Thyroid gland (tissue), 4 donors: ENCODE data around the gene GDNF. TPM values are rescaled to one million over a fixed set of nuclear protein-coding genes. Genes with fewer than 3 reads are reported as not detected.

Experiments
- DNase-seq, 2 donors: peaks; one replicate each; pipeline ENCODE4 v3.0.0-alpha.2; 2019
- H3K27ac ChIP-seq, 3 donors: fragments of 200-600 bp; sonication (generic); 1 replicate in 2 of 3; 2 replicates in 1 of 3; pipeline ENCODE4 v1.5.1; 2016 to 2019; ENCODE audit warnings: mild to moderate bottlenecking in 1 of 3, moderate library complexity in 1 of 3
- H3K27me3 ChIP-seq: fragments of 200-600 bp; sonication (generic); one replicate; pipeline ENCODE4 v1.5.1; 2019
- H3K36me3 ChIP-seq, 2 donors: fragments of 200-600 bp; sonication (generic); one replicate each; pipeline ENCODE4 v1.5.1; 2016 to 2019
- H3K4me1 ChIP-seq, 2 donors: fragments of 200-600 bp; sonication (generic); one replicate each; pipeline ENCODE4 v1.5.1; 2017 to 2019
- H3K4me3 ChIP-seq, 3 donors: fragments of 200-600 bp; sonication (generic); replicated peaks in 1 of 3; 1 replicate in 2 of 3; 2 replicates in 1 of 3; pipeline ENCODE4 v1.5.1; 2016; ENCODE audit warnings: mild to moderate bottlenecking in 1 of 3
- H3K9me3 ChIP-seq: fragments of 200-600 bp; sonication (generic); one replicate; pipeline ENCODE4 v1.5.1; 2017
- POLR2A ChIP-seq, 2 donors: fragments of 450-650 bp; IDR thresholded peaks; one replicate each; pipeline ENCODE4 v1.6.1; 2017; ENCODE audit warnings: antibody characterized with exemption in 2 of 2, mild to moderate bottlenecking in 2 of 2, moderate library complexity in 1 of 2
- WGBS, 2 donors: methylation state at CpG; one replicate each; pipeline ENCODE4 v1.1.5; 2017; 5-methylcytosine and 5-hydroxymethylcytosine counted together
- intact Hi-C: fragments of 100-400 bp; cut with DNase I; formaldehyde crosslinking; loops from one replicate; pipeline ENCODE4 v1.15.1; 2023
- total RNA-seq, 4 donors: library from RNA; depleted of rRNA; stranded (reverse); fragments of >200 nt; gene quantifications; one replicate each; pipeline ENCODE4 v1.2.3, GENCODE V29; 2016
- TF ChIP-seq, protein P1 (sequence below), 6 experiments: fragments of 200-600 bp in 3 of 6; fragments of 450-650 bp in 3 of 6; sonication (generic) in 3 of 6; IDR thresholded peaks; one replicate each; pipeline ENCODE4 v1.5.1; 2016 to 2019; ENCODE audit warnings: antibody characterized with exemption in 6 of 6, mild to moderate bottlenecking in 2 of 6, inconsistent platforms in 1 of 6, moderate library complexity in 1 of 6

The GDNF gene, protein sequence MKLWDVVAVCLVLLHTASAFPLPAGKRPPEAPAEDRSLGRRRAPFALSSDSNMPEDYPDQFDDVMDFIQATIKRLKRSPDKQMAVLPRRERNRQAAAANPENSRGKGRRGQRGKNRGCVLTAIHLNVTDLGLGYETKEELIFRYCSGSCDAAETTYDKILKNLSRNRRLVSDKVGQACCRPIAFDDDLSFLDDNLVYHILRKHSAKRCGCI
- total RNA-seq = not detected

DNA sequence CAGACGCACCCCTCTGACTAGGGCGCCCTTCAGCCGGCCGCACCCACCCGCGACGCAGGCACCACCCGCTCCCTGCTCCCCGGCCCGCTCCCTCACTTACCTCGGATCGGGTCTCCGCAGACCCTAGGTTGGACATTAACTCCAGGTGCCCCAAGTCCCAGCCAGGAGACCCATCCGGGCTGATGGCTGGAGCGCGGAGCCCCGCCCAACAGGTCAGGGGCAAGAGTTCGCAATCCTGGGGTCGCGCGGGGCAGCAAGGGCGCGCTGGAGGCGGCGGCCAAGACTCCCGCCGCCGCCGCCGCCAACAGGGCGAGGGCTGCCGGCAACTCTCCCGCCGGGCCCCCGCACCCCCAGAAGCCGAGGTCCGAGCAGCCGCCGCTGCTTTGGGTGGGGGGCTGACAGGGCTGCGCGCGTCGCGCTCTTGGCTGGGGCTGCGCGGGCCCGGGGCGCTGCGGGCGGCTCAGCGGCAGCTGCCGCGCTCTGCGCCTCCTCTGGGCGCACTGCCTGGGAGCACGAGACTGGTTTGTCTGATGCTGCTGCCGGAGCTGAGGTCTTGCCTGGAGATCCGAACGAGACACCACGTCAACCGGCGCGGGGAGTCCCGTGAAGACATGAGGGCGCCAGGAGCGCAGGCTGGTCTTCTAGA lies at the start of gene GDNF:
Gene GDNF, minus strand, starts transcription at position 635 of the 646 bp plus-strand sequence. CDS start 5,245 bp downstream, outside the sequence.
- no peak for TF ChIP-seq POLR2A (IDR thresholded peaks at IDR 0.05)
- TF ChIP-seq, protein P1, sequence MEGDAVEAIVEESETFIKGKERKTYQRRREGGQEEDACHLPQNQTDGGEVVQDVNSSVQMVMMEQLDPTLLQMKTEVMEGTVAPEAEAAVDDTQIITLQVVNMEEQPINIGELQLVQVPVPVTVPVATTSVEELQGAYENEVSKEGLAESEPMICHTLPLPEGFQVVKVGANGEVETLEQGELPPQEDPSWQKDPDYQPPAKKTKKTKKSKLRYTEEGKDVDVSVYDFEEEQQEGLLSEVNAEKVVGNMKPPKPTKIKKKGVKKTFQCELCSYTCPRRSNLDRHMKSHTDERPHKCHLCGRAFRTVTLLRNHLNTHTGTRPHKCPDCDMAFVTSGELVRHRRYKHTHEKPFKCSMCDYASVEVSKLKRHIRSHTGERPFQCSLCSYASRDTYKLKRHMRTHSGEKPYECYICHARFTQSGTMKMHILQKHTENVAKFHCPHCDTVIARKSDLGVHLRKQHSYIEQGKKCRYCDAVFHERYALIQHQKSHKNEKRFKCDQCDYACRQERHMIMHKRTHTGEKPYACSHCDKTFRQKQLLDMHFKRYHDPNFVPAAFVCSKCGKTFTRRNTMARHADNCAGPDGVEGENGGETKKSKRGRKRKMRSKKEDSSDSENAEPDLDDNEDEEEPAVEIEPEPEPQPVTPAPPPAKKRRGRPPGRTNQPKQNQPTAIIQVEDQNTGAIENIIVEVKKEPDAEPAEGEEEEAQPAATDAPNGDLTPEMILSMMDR (IDR thresholded peaks at IDR 0.05) = no peak
- Histone ChIP-seq H3K27ac (no peak within 1 kb of the TSS), H3K27me3 (peaks cover 36% of the 10 kb centered on the region), H3K9me3 (no peaks in the 10 kb centered on the region), H3K36me3 (no peaks in the 10 kb centered on the region), H3K4me1 (peaks cover 37% of the 10 kb centered on the region in 2 donors), H3K4me3 (peak within 1 kb of the TSS in 1 of 3 donors; percentile 23)
- peak; percentile 34 to 35 for DNase-seq
- intact Hi-C loops = loop anchor here (5.0 kb wide), 1 partner anchor 353 kb away; no protein-coding TSS in a partner anchor
- WGBS, 2 donors = 2% methylated on average over 13 to 27 of the region's 66 CpGs

GRCh38 chr5:37888476-37888875 lies 48.6 kb upstream of the GDNF start:
- DNase-seq = no peak
- Histone ChIP-seq H3K36me3 (no peaks in the 10 kb centered on the region), H3K4me3 (no peak overlapping the region), H3K4me1 (peaks cover 0 to 5% of the 10 kb centered on the region in 2 donors), H3K9me3 (no peaks in the 10 kb centered on the region), H3K27ac (no peak overlapping the region), H3K27me3 (no peaks in the 10 kb centered on the region)
- 79 to 89% methylated on average over 6 of the region's 6 CpGs for WGBS, 2 donors
- intact Hi-C loops = no loop called here
- TF ChIP-seq POLR2A (IDR thresholded peaks at IDR 0.05) = no peak

GRCh38 chr5:37886242-37886905 lies 46.5 kb upstream of the GDNF start:
- Histone ChIP-seq H3K4me1 (no peaks in the 10 kb centered on the region), H3K27me3 (no peaks in the 10 kb centered on the region), H3K36me3 (no peaks in the 10 kb centered on the region), H3K4me3 (no peak overlapping the region), H3K27ac (no peak overlapping the region), H3K9me3 (no peaks in the 10 kb centered on the region)
- intact Hi-C loops = no loop called here
- DNase-seq = no peak
- TF ChIP-seq POLR2A (IDR thresholded peaks at IDR 0.05) = no peak
- TF ChIP-seq, protein P1 (IDR thresholded peaks at IDR 0.05) = no peak
- 36 to 38% methylated on average over 9 of the region's 9 CpGs for WGBS, 2 donors

- Histone ChIP-seq H3K27me3 (no peaks in the 10 kb centered on the region), H3K4me1 (no peaks in the 10 kb centered on the region), H3K4me3 (no peak overlapping the region), H3K36me3 (no peaks in the 10 kb centered on the region), H3K9me3 (no peaks in the 10 kb centered on the region), H3K27ac (no peak overlapping the region)
- intact Hi-C loops = no loop called here
- WGBS, 2 donors = 23 to 43% methylated on average over 3 of the region's 3 CpGs
- TF ChIP-seq, protein P1 (IDR thresholded peaks at IDR 0.05) = no peak
- no peak for TF ChIP-seq POLR2A (IDR thresholded peaks at IDR 0.05)
- DNase-seq = no peak
Observed at GRCh38 chr5:37882636-37883035, 42.8 kb upstream of the GDNF start.

GRCh38 chr5:37881359-37881758 lies 41.5 kb upstream of the GDNF start:
- Histone ChIP-seq H3K27ac (no peak overlapping the region), H3K4me3 (no peak overlapping the region), H3K27me3 (no peaks in the 10 kb centered on the region), H3K4me1 (no peaks in the 10 kb centered on the region), H3K9me3 (no peaks in the 10 kb centered on the region), H3K36me3 (no peaks in the 10 kb centered on the region)
- TF ChIP-seq, protein P1 (IDR thresholded peaks at IDR 0.05) = no peak
- TF ChIP-seq POLR2A (IDR thresholded peaks at IDR 0.05) = no peak
- 92% methylated on average over 3 of the region's 3 CpGs for WGBS, 2 donors
- DNase-seq = no peak
- intact Hi-C loops = no loop called here
